H1 (cell line): Measurements from ENCODE around the gene MYO9A. TPM values are rescaled to one million over a fixed set of nuclear protein-coding genes. Genes with fewer than 3 reads are reported as not detected.

ENCODE experiments used
- CTCF ChIA-PET: fragments of 300-600 bp; sonication (Branson Sonifier 250); formaldehyde crosslinking; loops from one replicate; lab custom pipeline; 2021; ENCODE audit not compliant: partially characterized antibody; lab: Charles Lee
- POLR2A ChIA-PET: fragments of 300-600 bp; sonication (Branson Sonifier 250); formaldehyde crosslinking; loops from one replicate; lab custom pipeline; 2021; ENCODE audit warnings: inconsistent platforms; ENCODE audit not compliant: partially characterized antibody; lab: Charles Lee
- DNase-seq, 2 experiments: peaks; one replicate each; pipeline versions ENCODE4 v3.0.0 to v3.0.0-alpha.2; 2010 to 2022; ENCODE audit warnings: low spot score in 2 of 2, low read depth in 1 of 2, mixed read lengths in 1 of 2
- FAIRE-seq: peaks from 2 replicates; lab custom pipeline; 2011; peaks lifted over from hg19 to GRCh38; lab: Jason Lieb, UNC
- H2AFZ ChIP-seq: 2 replicates; pipeline ENCODE4 v1.8.1; 2012; ENCODE audit warnings: low read length, inconsistent platforms
- H2AK5ac ChIP-seq: 2 replicates; pipeline ENCODE4 v1.6.1; 2013; ENCODE audit warnings: low read depth, low read length
- H2BK120ac ChIP-seq: replicated peaks from 2 replicates; pipeline ENCODE3; 2013; ENCODE audit warnings: low read depth, low read length, inconsistent platforms
- H2BK12ac ChIP-seq: 2 replicates; pipeline ENCODE4 v1.6.1; 2013; ENCODE audit warnings: low read depth, low read length
- H2BK15ac ChIP-seq: 2 replicates; pipeline ENCODE4 v1.6.1; 2013; ENCODE audit warnings: low read length
- H2BK20ac ChIP-seq: 2 replicates; pipeline ENCODE4 v1.6.1; 2013; ENCODE audit warnings: low read length
- H2BK5ac ChIP-seq: 2 replicates; pipeline ENCODE4 v1.6.1; 2013; ENCODE audit warnings: low read depth, low read length
- H3K14ac ChIP-seq: 2 replicates; pipeline ENCODE4 v1.6.1; 2013; ENCODE audit warnings: inconsistent platforms; ENCODE audit not compliant: insufficient read length
- H3K18ac ChIP-seq: 2 replicates; pipeline ENCODE4 v1.6.1; 2013; ENCODE audit warnings: low read length; ENCODE audit errors: extremely low read depth
- H3K23ac ChIP-seq: 2 replicates; pipeline ENCODE4 v1.6.1; 2013; ENCODE audit warnings: inconsistent platforms; ENCODE audit not compliant: insufficient read length
- H3K23me2 ChIP-seq: 2 replicates; pipeline ENCODE4 v1.6.1; 2013; ENCODE audit warnings: low read depth, low read length
- H3K27ac ChIP-seq: 2 replicates; pipeline ENCODE4 v1.6.1; 2011; ENCODE audit warnings: low read depth, low read length, inconsistent platforms
- H3K27me3 ChIP-seq, 4 experiments: replicated peaks in 1 of 4; 1 replicate in 1 of 4; 2 replicates in 3 of 4; pipeline versions ENCODE4 v1.6.1 to v1.8.1; 2011 to 2013; ENCODE audit warnings: low read length in 3 of 4, mild to moderate bottlenecking in 3 of 4, inconsistent platforms in 2 of 4, mixed read lengths in 2 of 4, moderate library complexity in 1 of 4; ENCODE audit not compliant: control insufficient read depth in 3 of 4, insufficient read depth in 3 of 4; ENCODE audit errors: extremely low read depth in 1 of 4
- H3K36me3 ChIP-seq, 4 experiments: 2 replicates each; pipeline versions ENCODE4 v1.6.1 to v1.8.1; 2011 to 2013; ENCODE audit warnings: mild to moderate bottlenecking in 4 of 4, low read length in 3 of 4, moderate library complexity in 2 of 4, control low read depth in 1 of 4, inconsistent platforms in 1 of 4; ENCODE audit not compliant: insufficient read depth in 4 of 4, control insufficient read depth in 2 of 4
- H3K4ac ChIP-seq: replicated peaks from 2 replicates; pipeline ENCODE3; 2013; ENCODE audit warnings: low read length, low read depth, mixed read lengths, inconsistent platforms; ENCODE audit not compliant: insufficient read length
- H3K4me1 ChIP-seq, 4 experiments: replicated peaks in 1 of 4; 1 replicate in 1 of 4; 2 replicates in 3 of 4; pipeline versions ENCODE4 v1.6.1 to v1.8.1; 2011 to 2013; ENCODE audit warnings: low read length in 3 of 4, inconsistent platforms in 2 of 4, mixed read lengths in 1 of 4; ENCODE audit not compliant: insufficient read depth in 4 of 4, control insufficient read depth in 3 of 4
- H3K4me2 ChIP-seq, 2 experiments: 2 replicates each; pipeline versions ENCODE4 v1.6.1 to v1.8.1; 2011 to 2013; ENCODE audit warnings: low read depth in 2 of 2, low read length in 2 of 2, control low read depth in 1 of 2, inconsistent platforms in 1 of 2, mild to moderate bottlenecking in 1 of 2; ENCODE audit not compliant: insufficient read depth in 1 of 2
- H3K4me3 ChIP-seq, 4 experiments: fragments of 200-600, 300-600 bp in 1 of 4; sonication (generic), shearing (Covaris generic), sonication (Bioruptor Twin) in 1 of 4; 2 replicates each; pipeline versions ENCODE4 v1.5.1 to v1.8.1; 2011 to 2016; ENCODE audit warnings: low read length in 4 of 4, low read depth in 3 of 4, control low read depth in 2 of 4, inconsistent platforms in 2 of 4, mild to moderate bottlenecking in 2 of 4, mixed read lengths in 1 of 4, moderate library complexity in 1 of 4; ENCODE audit not compliant: insufficient read depth in 2 of 4; ENCODE audit errors: extremely low read depth in 1 of 4
- H3K56ac ChIP-seq: replicated peaks from 2 replicates; pipeline ENCODE3; 2013; ENCODE audit warnings: low read depth, mild to moderate bottlenecking, mixed read lengths, low read length, inconsistent platforms; ENCODE audit not compliant: insufficient read length
- H3K79me1 ChIP-seq: 2 replicates; pipeline ENCODE4 v1.6.1; 2013; ENCODE audit warnings: low read depth, low read length, control low read depth
- H3K79me2 ChIP-seq, 2 experiments: 2 replicates each; pipeline versions ENCODE4 v1.6.1 to v1.8.1; 2012 to 2013; ENCODE audit warnings: low read length in 2 of 2, mild to moderate bottlenecking in 2 of 2, inconsistent platforms in 1 of 2; ENCODE audit not compliant: insufficient read depth in 2 of 2, control insufficient read depth in 1 of 2
- H3K9ac ChIP-seq, 4 experiments: replicated peaks in 1 of 4; 1 replicate in 1 of 4; 2 replicates in 3 of 4; pipeline versions ENCODE4 v1.6.1 to v1.8.1; 2011 to 2013; ENCODE audit warnings: low read depth in 3 of 4, low read length in 3 of 4, control low read depth in 2 of 4, mild to moderate bottlenecking in 2 of 4, moderate library complexity in 2 of 4, inconsistent platforms in 1 of 4; ENCODE audit errors: extremely low read depth in 1 of 4
- H3K9me3 ChIP-seq, 2 experiments: 2 replicates each; pipeline versions ENCODE4 v1.6.1 to v1.8.1; 2012 to 2013; ENCODE audit warnings: mild to moderate bottlenecking in 2 of 2, moderate library complexity in 2 of 2, control low read depth in 1 of 2, inconsistent platforms in 1 of 2, low read depth in 1 of 2, low read length in 1 of 2, mixed read lengths in 1 of 2; ENCODE audit not compliant: insufficient read depth in 2 of 2
- H4K20me1 ChIP-seq, 2 experiments: replicated peaks in 1 of 2; 2 replicates each; pipeline versions ENCODE3 to v1.8.1; 2011 to 2013; ENCODE audit warnings: inconsistent platforms in 2 of 2, low read length in 2 of 2, mild to moderate bottlenecking in 1 of 2; ENCODE audit not compliant: insufficient read depth in 2 of 2, control insufficient read depth in 1 of 2
- H4K5ac ChIP-seq: 2 replicates; pipeline ENCODE4 v1.6.1; 2013; ENCODE audit warnings: low read length, low read depth, mixed read lengths, inconsistent platforms; ENCODE audit not compliant: insufficient read length
- H4K8ac ChIP-seq: 2 replicates; pipeline ENCODE4 v1.8.0; 2013; ENCODE audit warnings: mild to moderate bottlenecking, moderate library complexity, low read length, inconsistent platforms; ENCODE audit not compliant: insufficient read depth; ENCODE audit errors: extremely low read depth
- H4K91ac ChIP-seq: replicated peaks from 2 replicates; pipeline ENCODE3; 2013; ENCODE audit warnings: low read length, mixed read lengths, inconsistent platforms; ENCODE audit not compliant: insufficient read length
- BRCA1 ChIP-seq: IDR thresholded peaks from 2 replicates; pipeline ENCODE4 v1.6.1; 2012; ENCODE audit warnings: low read depth, low read length, improper control_type of control experiment
- CBX5 ChIP-seq: fragments of 300-800, 300-1000 bp; sonication (generic); IDR thresholded peaks from 2 replicates; pipeline ENCODE4 v1.7.1; 2016; ENCODE audit warnings: antibody characterized with exemption, low read length, low read depth
- CTCF ChIP-seq, 3 experiments: IDR thresholded peaks; 1 replicate in 2 of 3; 2 replicates in 1 of 3; pipeline versions ENCODE4 v1.5.1 to v1.6.1; 2011; ENCODE audit warnings: low read length in 3 of 3, mild to moderate bottlenecking in 3 of 3, inconsistent platforms in 2 of 3, low read depth in 1 of 3, moderate library complexity in 1 of 3; ENCODE audit not compliant: insufficient read depth in 1 of 3; ENCODE audit errors: control extremely low read depth in 1 of 3
- JUN ChIP-seq: IDR thresholded peaks from 2 replicates; pipeline ENCODE4 v1.6.1; 2011; ENCODE audit warnings: low read depth, mild to moderate bottlenecking, improper control_type of control experiment, low read length
- JUND ChIP-seq: IDR thresholded peaks from 2 replicates; pipeline ENCODE4 v1.6.1; 2011; ENCODE audit warnings: mild to moderate bottlenecking, improper control_type of control experiment, low read length
- KDM1A ChIP-seq: fragments of 200-600, 300-600 bp; sonication (generic); IDR thresholded peaks from 2 replicates; pipeline ENCODE4 v1.7.1; 2016; ENCODE audit warnings: mild to moderate bottlenecking, low read length, borderline replicate concordance
- POLR2A ChIP-seq, 2 experiments: IDR thresholded peaks; 1 replicate in 1 of 2; 2 replicates in 1 of 2; pipeline ENCODE4 v1.6.1; 2011; ENCODE audit warnings: low read depth in 2 of 2, low read length in 2 of 2, mild to moderate bottlenecking in 2 of 2; ENCODE audit errors: control extremely low read depth in 1 of 2
- POLR2AphosphoS5 ChIP-seq: IDR thresholded peaks from 2 replicates; pipeline ENCODE4 v1.6.1; 2011; ENCODE audit warnings: low read depth, low read length
- RAD21 ChIP-seq, 2 experiments: IDR thresholded peaks in 1 of 2; conservative IDR thresholded peaks in 1 of 2; 2 replicates each; pipeline ENCODE4 v1.6.1; 2011; ENCODE audit warnings: low read depth in 2 of 2, low read length in 2 of 2, improper control_type of control experiment in 1 of 2, inconsistent platforms in 1 of 2, mild to moderate bottlenecking in 1 of 2, moderate library complexity in 1 of 2
- RFX5 ChIP-seq: IDR thresholded peaks from 2 replicates; pipeline ENCODE4 v1.6.1; 2011; ENCODE audit warnings: low read depth, low read length, improper control_type of control experiment, borderline replicate concordance
- TAF7 ChIP-seq: optimal IDR thresholded peaks from 2 replicates; pipeline ENCODE3; 2011; ENCODE audit warnings: low read depth, mild to moderate bottlenecking, inconsistent platforms, low read length, moderate library complexity, borderline replicate concordance
- TBP ChIP-seq: IDR thresholded peaks from 2 replicates; pipeline ENCODE4 v1.6.1; 2011; ENCODE audit warnings: low read depth, low read length, improper control_type of control experiment
- TEAD4 ChIP-seq: IDR thresholded peaks from 2 replicates; pipeline ENCODE4 v1.6.1; 2012; ENCODE audit warnings: low read depth, low read length, inconsistent platforms, mixed read lengths
- WGBS, 2 experiments: shearing (Covaris generic) in 1 of 2; methylation state at CpG; one replicate each; pipeline versions ENCODE4 v1.1.6 to v1.1.7; 2013 to 2015; ENCODE audit warnings: low lambda C conversion rate in 2 of 2, mixed read lengths in 2 of 2, inconsistent platforms in 1 of 2, low coverage in 1 of 2, missing lambda C conversion rate in 1 of 2; ENCODE audit not compliant: insufficient replicate concordance in 2 of 2, insufficient coverage in 1 of 2, insufficient read length in 1 of 2; ENCODE audit errors: extremely low coverage in 1 of 2, missing lambda C conversion rate in 1 of 2; 5-methylcytosine and 5-hydroxymethylcytosine counted together
- polyA plus RNA-seq, 7 experiments: library from polyadenylated mRNA; depleted of rRNA in 3 of 7; stranded (reverse) in 5 of 7; unstranded in 2 of 7; fragments of >200 nt in 5 of 7; fragments of 200-250 nt in 2 of 7; gene quantifications; 1 replicate in 5 of 7; 2 replicates in 1 of 7; 4 replicates in 1 of 7; pipeline versions ENCODE4 v1.2.1 to v1.2.3, GENCODE V29; 2011 to 2013; ENCODE audit warnings: missing spikeins in 2 of 7, mixed read lengths in 2 of 7
- total RNA-seq: library from RNA; stranded (reverse); fragmentation: NEBNext Ultra II Directional; extraction: Animal tissue kit (Norgen Biotek cat#: 25700); gene quantifications from 2 replicates; pipeline ENCODE4 v1.2.1, GENCODE V29; 2021

Gene MYO9A
- total and polyA plus RNA-seq, 2 of the 8 experiments (the other 6 are each of a cell fraction or from before 2014, with no cell fraction given), result 3.9 to 26.0 TPM

GRCh38 chr15:72133211-72133610 is 15.3 kb upstream of the MYO9A start:
- FAIRE-seq (no peak), DNase-seq (no peak)
- Histone ChIP-seq H3K27me3 (no peaks in the 10 kb centered on the region), H3K56ac (no peak overlapping the region), H3K9me3 (no peaks in the 10 kb centered on the region), H2BK15ac (no peak overlapping the region), H3K79me1 (no peaks in the 10 kb centered on the region), H3K9ac (no peak overlapping the region), H3K27ac (no peak overlapping the region), H2BK12ac (no peak overlapping the region), H2BK5ac (no peak overlapping the region), H3K18ac (no peak overlapping the region), H2AK5ac (no peak overlapping the region), H4K20me1 (no peaks in the 10 kb centered on the region), H2AFZ (no peak overlapping the region), H3K79me2 (no peaks in the 10 kb centered on the region), H3K23ac (no peak overlapping the region), H3K4me3 (no peak overlapping the region), H2BK120ac (no peak overlapping the region), H4K91ac (no peak overlapping the region), H2BK20ac (no peak overlapping the region), H3K4ac (no peak overlapping the region), H3K23me2 (no peaks in the 10 kb centered on the region), H4K5ac (no peak overlapping the region), H4K8ac (no peak overlapping the region), H3K36me3 (no peaks in the 10 kb centered on the region), H3K4me1 (no peaks in the 10 kb centered on the region), H3K14ac (no peak overlapping the region), H3K4me2 (no peak overlapping the region)
- POLR2A ChIA-PET, result no interaction called here
- 93% methylated on average over 1 of the region's 1 CpG; no CpG with 5 or more reads in 1 of the 2 experiments for WGBS, 2 experiments
- CTCF ChIA-PET, result interaction anchor here (1.1 kb wide), 2 partner anchors 16 to 331 kb away, joined by 3 read pairs; partner anchors contain the start of gene MYO9A
- TF ChIP-seq CTCF (IDR thresholded peaks at IDR 0.05; ENCODE audit: control extremely low read depth in 1 of 3, insufficient read depth in 1 of 3, low read depth in 1 of 3, low read length in 3 of 3), result no peak
- no peak for TF ChIP-seq TBP
- no peak for TF ChIP-seq CBX5
- no peak for TF ChIP-seq TEAD4
- no peak for TF ChIP-seq RAD21 (IDR thresholded peaks at IDR 0.05 in 1 of 2, conservative IDR thresholded peaks at IDR 0.05 in 1 of 2; ENCODE audit: low read depth in 2 of 2, low read length in 2 of 2)
- TF ChIP-seq JUN, result no peak
- TF ChIP-seq TAF7, result no peak
- TF ChIP-seq POLR2A (IDR thresholded peaks at IDR 0.05; ENCODE audit: control extremely low read depth in 1 of 2, low read depth in 2 of 2, low read length in 2 of 2), result no peak
- TF ChIP-seq JUND, result no peak
- no peak for TF ChIP-seq RFX5
- no peak for TF ChIP-seq BRCA1
- TF ChIP-seq POLR2AphosphoS5, result no peak
- TF ChIP-seq KDM1A, result no peak
